A673 (cell line): ENCODE results near the gene TTYH3. TPM values are rescaled to one million over a fixed set of nuclear protein-coding genes. Genes with fewer than 3 reads are reported as not detected.

Experiments used
- BruUV-seq: library from RNA; stranded (reverse); fragments of 400-500 nt; replicated peaks from 2 replicates; lab custom pipeline; 2021; lab: Mats Ljungman, UMichigan
- CTCF ChIA-PET: fragments of 300-600 bp; sonication (Branson Sonifier 250); formaldehyde crosslinking; loops from one replicate; lab custom pipeline; 2022; ENCODE audit warnings: antibody characterized with exemption; lab: Charles Lee
- POLR2A ChIA-PET: fragments of 300-600 bp; sonication (Branson Sonifier 250); formaldehyde crosslinking; loops from one replicate; lab custom pipeline; 2022; ENCODE audit warnings: antibody characterized with exemption; ENCODE audit not compliant: low non-redundant PET; lab: Charles Lee
- DNase-seq: peaks from one replicate; pipeline ENCODE4 v3.0.0-alpha.2; 2015; ENCODE audit warnings: low spot score
- H3K27ac ChIP-seq: fragments of 200-600 bp; sonication (generic); 2 replicates; pipeline ENCODE4 v1.5.1; 2016; ENCODE audit warnings: mixed run types, low read depth, mild to moderate bottlenecking, mixed read lengths, antibody characterized with exemption, low read length; ENCODE audit not compliant: poor library complexity, severe bottlenecking
- H3K27me3 ChIP-seq: fragments of 200-600 bp; sonication (generic); replicated peaks from 2 replicates; pipeline ENCODE4 v1.6.1; 2017; ENCODE audit warnings: mixed run types, low read depth, mild to moderate bottlenecking, mixed read lengths, antibody characterized with exemption, low read length; ENCODE audit not compliant: insufficient read depth, poor library complexity
- H3K36me3 ChIP-seq: fragments of 200-600 bp; sonication (generic); 2 replicates; pipeline ENCODE4 v1.6.1; 2016; ENCODE audit warnings: mixed run types, mild to moderate bottlenecking, mixed read lengths, antibody characterized with exemption, low read length; ENCODE audit not compliant: insufficient read depth, poor library complexity, severe bottlenecking
- H3K4me1 ChIP-seq: fragments of 200-600 bp; sonication (generic); 2 replicates; pipeline ENCODE4 v1.6.1; 2017; ENCODE audit warnings: mixed run types, mild to moderate bottlenecking, mixed read lengths, antibody characterized with exemption, low read length; ENCODE audit not compliant: insufficient read depth, poor library complexity, severe bottlenecking
- H3K4me3 ChIP-seq: fragments of 200-600 bp; sonication (generic); 2 replicates; pipeline ENCODE4 v1.5.1; 2016; ENCODE audit warnings: low read depth, mixed run types, mild to moderate bottlenecking, mixed read lengths, low read length; ENCODE audit not compliant: poor library complexity, severe bottlenecking
- H3K9me3 ChIP-seq: fragments of 200-600 bp; sonication (generic); 2 replicates; pipeline ENCODE4 v1.6.1; 2016; ENCODE audit warnings: mixed run types, low read depth, mild to moderate bottlenecking, mixed read lengths, antibody characterized with exemption, low read length; ENCODE audit not compliant: poor library complexity, severe bottlenecking
- CTCF ChIP-seq: fragments of 300-800, 200-600 bp; sonication (generic); conservative IDR thresholded peaks from 2 replicates; pipeline ENCODE4 v1.5.1; 2017; ENCODE audit warnings: low read depth, mild to moderate bottlenecking, antibody characterized with exemption, low read length, moderate library complexity, mixed read lengths
- EZH2 ChIP-seq: fragments of 200-600 bp; sonication (generic); IDR thresholded peaks from 2 replicates; pipeline ENCODE4 v1.6.1; 2017; ENCODE audit warnings: borderline replicate concordance, low read depth, mild to moderate bottlenecking, mixed read lengths, antibody characterized with exemption, low read length; ENCODE audit not compliant: poor library complexity, severe bottlenecking
- intact Hi-C: fragments of 100-400 bp; cut with micrococcal nuclease; formaldehyde crosslinking; loops from one replicate; pipeline ENCODE4 v1.10.0; 2022; ENCODE audit not compliant: unreplicated experiment
- total RNA-seq: library from RNA; stranded (reverse); gene quantifications from 2 replicates; pipeline ENCODE4 v1.2.3, GENCODE V29; 2021

The TTYH3 gene
- total RNA-seq, 1 experiment from 2014 or later, result 248 TPM

- no peak for TF ChIP-seq CTCF
- no peak for TF ChIP-seq EZH2
- H3K9me3 ChIP-seq, result no peaks in the 10 kb centered on the region
- no peak for DNase-seq
- ChIA-PET POLR2A (no interaction called here), CTCF (interaction anchor here (0.5 kb wide), 1 partner anchor 1715 kb away, joined by 3 read pairs; no protein-coding TSS in a partner anchor)
- peaks cover 24% of the 10 kb centered on the region for H3K4me1 ChIP-seq
- intact Hi-C loops, result no loop called here
- H3K27ac ChIP-seq, result peak overlapping the region; percentile 57
- no peak overlapping the region for H3K4me3 ChIP-seq
- H3K36me3 ChIP-seq, result peaks cover 20% of the 10 kb centered on the region
- no peaks in the 10 kb centered on the region for H3K27me3 ChIP-seq
- no TSS peak for BruUV-seq
Observed at GRCh38 chr7:2644562-2645273, 12.9 kb downstream of the TTYH3 start.

GRCh38 chr7:2645274-2645868 is 13.6 kb downstream of the TTYH3 start:
- Histone ChIP-seq H3K4me1 (peaks cover 24% of the 10 kb centered on the region), H3K4me3 (no peak overlapping the region), H3K36me3 (peaks cover 23% of the 10 kb centered on the region), H3K9me3 (no peaks in the 10 kb centered on the region), H3K27ac (peak overlapping the region; percentile 57), H3K27me3 (no peaks in the 10 kb centered on the region)
- no peak for TF ChIP-seq EZH2
- no TSS peak for BruUV-seq
- ChIA-PET POLR2A (no interaction called here), CTCF (interaction anchor here (0.5 kb wide), 1 partner anchor 1716 kb away, joined by 3 read pairs; no protein-coding TSS in a partner anchor)
- peak; percentile 48 for DNase-seq
- intact Hi-C loops, result no loop called here

- H3K9me3 ChIP-seq, result no peaks in the 10 kb centered on the region
- BruUV-seq, result no TSS peak
- peaks cover 27% of the 10 kb centered on the region for H3K36me3 ChIP-seq
- ChIA-PET POLR2A (no interaction called here), CTCF (no interaction called here)
- no peak overlapping the region for H3K27ac ChIP-seq
- DNase-seq, result no peak
- H3K4me1 ChIP-seq, result peaks cover 19% of the 10 kb centered on the region
- TF ChIP-seq EZH2 (no peak), CTCF (no peak)
- intact Hi-C loops, result no loop called here
- no peak overlapping the region for H3K4me3 ChIP-seq
- no peaks in the 10 kb centered on the region for H3K27me3 ChIP-seq
Observed at GRCh38 chr7:2646336-2646679, 14.5 kb downstream of the TTYH3 start.
